ENCODE measurements around the gene TMEM121. TPM values are rescaled to one million over a fixed set of nuclear protein-coding genes. Genes with fewer than 3 reads are reported as not detected.

TMEM121 gene
- total RNA-seq, 1 donor from 2014 or later: 3.9 TPM

- DNase-seq (ENCODE audit: low read depth): no peak
These were observed 39.4 kb upstream of the TMEM121 start for GRCh38 chr14:105486974-105487448.

DNA sequence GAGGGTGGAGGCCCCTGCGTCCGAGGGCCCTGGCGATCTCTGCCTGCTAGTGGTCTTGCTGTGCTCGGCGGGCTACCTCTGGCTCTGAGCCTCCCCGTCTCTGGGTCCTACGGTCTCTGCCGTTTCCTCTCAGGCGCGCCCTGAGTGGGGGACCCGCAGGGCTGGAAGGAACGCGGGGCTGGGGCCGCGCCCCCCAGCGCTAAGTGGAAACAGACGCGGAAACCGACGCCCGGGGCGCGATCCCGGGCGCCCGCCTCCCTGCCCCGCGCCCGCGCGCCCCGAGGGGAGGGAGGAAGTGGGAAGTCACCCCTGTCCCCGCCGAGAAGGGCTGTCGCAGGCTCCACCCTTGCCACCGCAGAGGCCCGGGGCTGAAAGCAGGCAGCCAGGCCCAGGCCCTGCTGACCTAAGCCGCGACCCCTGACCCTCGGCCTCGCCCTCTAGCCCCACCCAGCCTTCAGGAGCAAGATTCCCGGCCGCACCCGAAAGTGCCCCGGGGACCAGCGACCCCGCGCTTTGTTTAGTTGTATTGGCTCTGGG lies 38.9 kb upstream of the TMEM121 start:
- DNase-seq (ENCODE audit: low read depth): no peak

- no peak for DNase-seq (ENCODE audit: low read depth)
These were observed 38.2 kb upstream of the TMEM121 start for GRCh38 chr14:105487986-105488777.

DNA sequence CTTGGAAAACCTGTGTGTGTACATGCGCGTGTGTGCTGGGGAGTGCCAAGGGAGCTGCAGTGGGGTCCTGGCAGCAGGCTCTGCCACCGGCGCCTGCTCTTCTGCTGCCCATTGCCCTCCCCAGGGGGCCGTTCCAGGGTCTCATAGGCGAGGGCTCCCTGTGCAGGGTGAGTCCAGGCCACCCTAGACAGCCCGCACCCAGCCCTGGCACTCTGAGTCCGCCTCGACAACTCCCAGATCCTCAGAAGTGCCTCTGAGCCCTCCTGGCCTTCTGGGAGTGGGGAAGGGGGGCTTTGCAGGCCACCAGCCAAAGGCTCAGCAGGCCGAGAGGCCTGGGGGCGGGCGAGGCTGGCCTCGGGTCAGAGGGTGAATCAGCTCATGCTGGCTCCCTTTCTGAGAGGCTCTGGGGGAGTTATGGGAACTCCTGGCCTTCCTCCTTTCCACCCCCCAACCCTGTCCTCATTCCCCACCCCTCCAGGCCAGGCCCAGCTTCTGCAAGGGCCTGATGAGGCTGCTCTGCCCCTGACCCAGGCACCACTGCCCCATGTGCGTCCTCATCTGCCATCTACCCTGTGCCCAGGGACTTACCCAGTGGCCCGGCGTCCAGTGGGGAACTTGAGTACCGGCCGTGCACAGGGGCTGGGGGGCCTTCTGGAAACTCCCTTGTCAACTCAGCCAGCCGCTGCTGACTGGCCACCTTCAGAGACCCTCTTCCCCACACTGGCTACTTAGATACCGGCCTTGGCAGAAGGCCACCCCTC lies 37.4 kb upstream of the TMEM121 start:
- no peak for DNase-seq (ENCODE audit: low read depth)

- DNase-seq (ENCODE audit: low read depth): peak; percentile 94
These were observed 36.7 kb upstream of the TMEM121 start for GRCh38 chr14:105489542-105490266.

DNA sequence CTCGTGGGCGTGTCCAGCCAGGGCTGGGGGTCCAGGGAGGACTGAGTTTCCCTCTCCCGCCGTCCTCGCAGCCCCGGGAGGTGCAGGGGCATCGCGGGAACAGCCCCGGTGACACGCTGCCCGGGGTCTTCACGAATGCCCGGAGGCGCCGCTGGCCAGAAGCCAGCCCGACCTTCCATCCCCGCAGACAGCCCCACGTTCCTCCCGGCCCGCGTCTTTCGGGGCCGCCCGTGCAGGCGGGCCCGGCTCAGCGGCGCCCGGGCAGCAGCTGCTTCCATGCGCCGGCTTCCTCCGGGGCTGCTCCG lies 36.2 kb upstream of the TMEM121 start:
- no peak for DNase-seq (ENCODE audit: low read depth)

GRCh38 chr14:105490572-105491365 lies 35.6 kb upstream of the TMEM121 start, which contains the start of gene TEDC1:
TEDC1 (plus strand) TSS chr14:105491246; CDS start chr14:105491376, 130 bp downstream.
- DNase-seq (ENCODE audit: low read depth): peak; percentile 100

GRCh38 chr14:105491366-105491973 lies 34.9 kb upstream of the TMEM121 start:
- peak; percentile 23 for DNase-seq (ENCODE audit: low read depth)

DNA sequence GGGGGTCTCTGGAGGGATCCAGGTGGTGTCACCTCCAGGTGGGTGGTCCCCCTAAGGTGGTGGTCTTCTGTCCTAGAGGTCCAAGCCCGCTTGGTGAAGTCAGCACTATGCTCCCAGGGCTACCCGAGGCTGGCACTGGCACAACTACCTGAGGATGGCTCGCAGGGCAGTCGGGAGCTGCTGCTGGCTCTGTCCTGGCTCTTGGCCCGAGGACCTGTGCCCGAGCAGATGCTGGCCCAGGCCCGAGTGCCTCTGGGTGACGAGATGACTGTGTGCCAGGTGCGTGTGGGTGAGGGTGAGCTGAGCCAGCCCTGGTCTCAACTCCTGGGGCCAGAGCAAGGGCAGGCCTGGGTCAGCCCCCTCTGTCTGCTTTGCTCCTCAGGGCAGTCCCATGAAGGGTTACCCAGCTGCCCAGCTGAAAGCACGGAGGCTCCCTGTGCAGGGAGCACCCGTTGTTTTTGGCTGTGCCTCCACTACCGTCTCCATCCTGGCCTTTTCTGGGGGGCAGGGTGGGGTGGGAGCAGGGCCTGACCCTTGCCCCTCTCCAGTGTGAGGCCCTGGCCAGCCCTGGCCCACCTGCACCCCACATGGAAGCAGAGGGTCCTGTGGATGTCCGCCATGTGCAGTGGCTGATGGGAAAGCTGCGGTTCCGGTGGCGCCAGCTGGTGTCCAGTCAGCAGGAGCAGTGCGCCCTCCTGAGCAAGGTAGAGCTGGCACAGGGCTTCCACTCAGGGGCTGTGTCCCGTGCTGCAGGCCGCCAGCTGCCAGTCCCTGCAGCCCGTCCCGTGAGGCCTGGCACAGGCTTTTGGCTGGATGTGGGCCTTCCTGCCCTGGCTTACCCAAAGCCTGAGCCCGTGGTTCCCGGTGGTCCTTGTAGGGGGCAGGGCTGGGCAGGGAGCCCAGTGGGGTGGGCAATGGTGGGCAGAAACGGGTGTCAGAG lies 34.1 kb upstream of the TMEM121 start:
- DNase-seq (ENCODE audit: low read depth): no peak

GRCh38 chr14:105492971-105493871 lies 33.2 kb upstream of the TMEM121 start:
- no peak for DNase-seq (ENCODE audit: low read depth)

GRCh38 chr14:105493921-105494605 lies 32.3 kb upstream of the TMEM121 start:
- no peak for DNase-seq (ENCODE audit: low read depth)

DNA sequence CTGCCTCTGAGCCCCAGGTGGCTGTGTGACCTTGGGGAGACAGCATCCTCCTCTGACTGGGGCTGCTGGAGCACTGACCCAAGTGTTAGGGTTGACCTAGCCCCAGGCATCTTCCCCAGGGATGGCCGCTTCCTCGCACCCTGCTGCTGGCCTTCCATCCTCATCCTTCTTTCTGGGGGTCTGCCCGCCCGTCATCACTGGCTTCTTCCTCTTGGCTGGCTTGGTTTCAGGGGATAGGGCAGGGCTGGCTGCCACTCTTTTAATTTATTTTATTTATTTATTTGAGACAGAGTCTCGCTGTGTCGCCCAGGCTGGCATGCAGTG lies 31.8 kb upstream of the TMEM121 start:
- DNase-seq (ENCODE audit: low read depth): no peak

GRCh38 chr14:105495101-105495989 lies 31.0 kb upstream of the TMEM121 start:
- DNase-seq (ENCODE audit: low read depth): no peak

GRCh38 chr14:105495990-105496830 lies 30.2 kb upstream of the TMEM121 start:
- peak; percentile 54 for DNase-seq (ENCODE audit: low read depth)

DNA sequence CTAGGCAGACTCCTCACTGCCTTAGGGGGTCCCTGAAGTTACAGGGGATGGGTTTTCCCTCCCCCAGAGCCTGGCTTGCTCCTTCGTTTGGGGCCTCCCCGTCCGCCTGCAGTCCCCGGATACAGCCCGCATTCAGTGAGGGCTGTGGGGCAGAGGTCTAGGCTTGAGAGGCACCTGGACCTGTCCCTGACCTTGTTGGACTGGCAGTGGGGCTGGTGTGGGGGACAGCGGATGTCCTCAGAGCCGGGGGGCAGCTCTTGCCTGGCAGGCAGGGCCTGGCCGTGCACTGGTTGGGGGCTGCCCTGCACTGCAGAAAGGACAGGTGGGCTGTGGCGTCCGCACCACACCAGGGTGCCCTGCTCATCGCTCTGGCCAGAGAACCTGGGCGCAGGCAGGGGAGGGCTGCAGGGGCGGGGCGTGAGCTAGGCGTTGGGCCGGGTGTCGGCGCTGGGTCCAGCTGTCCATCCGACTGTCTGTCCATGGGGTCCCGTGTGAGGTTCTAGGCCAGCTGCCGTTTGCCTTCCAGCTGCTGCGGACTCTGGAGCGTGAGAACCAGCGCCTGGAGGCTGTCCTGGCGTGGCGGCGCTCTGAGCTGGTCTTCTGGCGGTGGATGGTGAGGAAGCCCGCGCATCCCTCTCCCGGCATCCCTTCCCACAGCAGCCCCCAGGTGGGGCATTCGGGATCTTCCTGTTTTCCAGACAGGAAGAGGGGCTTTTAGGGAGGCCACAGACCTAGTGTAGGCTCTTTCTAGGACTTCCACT lies 29.4 kb upstream of the TMEM121 start:
- no peak for DNase-seq (ENCODE audit: low read depth)
